Breast epithelium (tissue), 3 donors: ENCODE measurements around the gene PPP1R3D.

Source experiments
- CTCF ChIP-seq, 3 donors: fragments of 450-650 bp; IDR thresholded peaks; one replicate each; pipeline ENCODE4 v1.5.1; 2016 to 2017; ENCODE audit warnings: antibody characterized with exemption in 3 of 3, mild to moderate bottlenecking in 3 of 3, moderate library complexity in 3 of 3
- POLR2A ChIP-seq: fragments of 450-650 bp; IDR thresholded peaks from one replicate; pipeline ENCODE4 v1.6.1; 2016; ENCODE audit warnings: antibody characterized with exemption, mild to moderate bottlenecking, moderate library complexity
- POLR2AphosphoS5 ChIP-seq, 3 donors: sonication (generic); formaldehyde crosslinking; IDR thresholded peaks; one replicate each; pipeline ENCODE4 v1.6.1; 2017; ENCODE audit warnings: antibody characterized with exemption in 3 of 3

GRCh38 chr20:59961423-59961822, 21.3 kb upstream of the PPP1R3D start:
- TF ChIP-seq POLR2A (no peak), CTCF (IDR thresholded peaks at IDR 0.05) (no peak), POLR2AphosphoS5 (IDR thresholded peaks at IDR 0.05) (no peak)
